IMR-90 (cell line): ENCODE results near the gene FNDC3A. TPM values are rescaled to one million over a fixed set of nuclear protein-coding genes. Genes with fewer than 3 reads are reported as not detected.

Experiments
- ATAC-seq: fragments of 200-7000 bp; cut with Tn5 transposase; 2 replicates; pipeline ENCODE4 v1.9.1; 2020; ENCODE audit warnings: low read depth, mild to moderate bottlenecking, moderate library complexity
- BruUV-seq: library from RNA; stranded (reverse); fragments of 400-500 nt; replicated peaks from 2 replicates; lab custom pipeline; 2021; lab: Mats Ljungman, UMichigan
- CTCF ChIA-PET: fragments of 300-600 bp; formaldehyde crosslinking; extraction: SDS; loops from one replicate; lab custom pipeline; 2021; ENCODE audit warnings: antibody characterized with exemption; lab: Yijun Ruan, JAX
- POLR2A ChIA-PET: fragments of 300-600 bp; sonication (Branson Sonifier 250); formaldehyde crosslinking; loops from one replicate; lab custom pipeline; 2022; ENCODE audit warnings: antibody characterized with exemption; ENCODE audit not compliant: unreplicated experiment; lab: Charles Lee
- DNase-seq: peaks from one replicate; pipeline ENCODE4 v3.0.0; 2013
- H2AFZ ChIP-seq: replicated peaks from 2 replicates; pipeline ENCODE3; 2013; ENCODE audit warnings: low read length, mild to moderate bottlenecking; ENCODE audit not compliant: poor library complexity
- H2AK5ac ChIP-seq: 2 replicates; pipeline ENCODE4 v1.6.1; 2013; ENCODE audit warnings: low read depth, low read length, inconsistent platforms
- H2AK9ac ChIP-seq: replicated peaks from 2 replicates; pipeline ENCODE3; 2013; ENCODE audit warnings: mild to moderate bottlenecking, low read depth, low read length, moderate library complexity; ENCODE audit not compliant: poor library complexity
- H2BK120ac ChIP-seq: 2 replicates; pipeline ENCODE4 v1.6.1; 2013; ENCODE audit warnings: low read depth, low read length, inconsistent platforms
- H2BK15ac ChIP-seq: 3 replicates; pipeline ENCODE4 v1.6.1; 2013; ENCODE audit warnings: low read depth, low read length, inconsistent platforms
- H2BK20ac ChIP-seq: 2 replicates; pipeline ENCODE4 v1.6.1; 2013; ENCODE audit warnings: low read depth, mild to moderate bottlenecking, inconsistent platforms, low read length, moderate library complexity
- H2BK5ac ChIP-seq: 2 replicates; pipeline ENCODE4 v1.6.1; 2013; ENCODE audit warnings: mild to moderate bottlenecking, low read depth, low read length, inconsistent platforms; ENCODE audit not compliant: poor library complexity, severe bottlenecking
- H3K14ac ChIP-seq: replicated peaks from 2 replicates; pipeline ENCODE4 v1.6.1; 2013; ENCODE audit warnings: low read depth, low read length, inconsistent platforms
- H3K18ac ChIP-seq: 2 replicates; pipeline ENCODE4 v1.6.1; 2013; ENCODE audit warnings: low read depth, low read length, control low read depth
- H3K23ac ChIP-seq: 2 replicates; pipeline ENCODE4 v1.6.1; 2013; ENCODE audit warnings: low read depth, low read length, inconsistent platforms
- H3K27ac ChIP-seq: 2 replicates; pipeline ENCODE4 v1.5.1; 2013; ENCODE audit warnings: mild to moderate bottlenecking, control low read depth, low read length; ENCODE audit not compliant: insufficient read depth
- H3K27me3 ChIP-seq: 2 replicates; pipeline ENCODE4 v1.6.1; 2013; ENCODE audit warnings: low read length; ENCODE audit not compliant: control insufficient read depth, insufficient read depth
- H3K36me3 ChIP-seq: 2 replicates; pipeline ENCODE4 v1.6.1; 2013; ENCODE audit warnings: low read length, mixed read lengths; ENCODE audit not compliant: control insufficient read depth, insufficient read depth
- H3K4ac ChIP-seq: 2 replicates; pipeline ENCODE4 v1.6.1; 2013; ENCODE audit warnings: low read depth, low read length, inconsistent platforms
- H3K4me1 ChIP-seq: 2 replicates; pipeline ENCODE4 v1.6.1; 2013; ENCODE audit warnings: low read length, mixed read lengths; ENCODE audit not compliant: control insufficient read depth, insufficient read depth
- H3K4me2 ChIP-seq: 2 replicates; pipeline ENCODE4 v1.6.1; 2013; ENCODE audit warnings: low read depth, mild to moderate bottlenecking, control low read depth, low read length, moderate library complexity
- H3K4me3 ChIP-seq: 2 replicates; pipeline ENCODE4 v1.5.1; 2013; ENCODE audit warnings: low read depth, mild to moderate bottlenecking, control low read depth, low read length, moderate library complexity; ENCODE audit not compliant: insufficient read depth
- H3K56ac ChIP-seq: 2 replicates; pipeline ENCODE4 v1.6.1; 2013; ENCODE audit warnings: low read length, inconsistent platforms; ENCODE audit not compliant: insufficient read depth; ENCODE audit errors: extremely low read depth
- H3K79me1 ChIP-seq, 2 experiments: 2 replicates each; pipeline ENCODE4 v1.6.1; 2013; ENCODE audit warnings: low read length in 2 of 2, inconsistent platforms in 1 of 2, low read depth in 1 of 2
- H3K9ac ChIP-seq: 2 replicates; pipeline ENCODE4 v1.6.1; 2013; ENCODE audit warnings: low read depth, low read length, control low read depth
- H3K9me1 ChIP-seq: 2 replicates; pipeline ENCODE4 v1.6.1; 2013; ENCODE audit warnings: low read length, inconsistent platforms; ENCODE audit not compliant: insufficient read depth
- H3K9me3 ChIP-seq: 2 replicates; pipeline ENCODE4 v1.6.1; 2013; ENCODE audit warnings: low read length; ENCODE audit not compliant: control insufficient read depth, insufficient read depth
- H4K20me1 ChIP-seq: 2 replicates; pipeline ENCODE4 v1.6.1; 2013; ENCODE audit warnings: low read length, inconsistent platforms; ENCODE audit not compliant: insufficient read depth
- H4K5ac ChIP-seq: 2 replicates; pipeline ENCODE4 v1.6.1; 2013; ENCODE audit warnings: mild to moderate bottlenecking, low read depth, low read length, control low read depth
- H4K8ac ChIP-seq, 2 experiments: 2 replicates each; pipeline ENCODE4 v1.6.1; 2013; ENCODE audit warnings: low read depth in 2 of 2, low read length in 2 of 2, control low read depth in 1 of 2, inconsistent platforms in 1 of 2
- H4K91ac ChIP-seq: 2 replicates; pipeline ENCODE4 v1.6.1; 2013; ENCODE audit warnings: low read depth, low read length, inconsistent platforms; ENCODE audit not compliant: insufficient read depth
- MXI1 ChIP-seq: IDR thresholded peaks from 2 replicates; pipeline ENCODE4 v1.6.1; 2012; ENCODE audit warnings: low read depth, mild to moderate bottlenecking, low read length, moderate library complexity, borderline replicate concordance
- POLR2A ChIP-seq: IDR thresholded peaks from 2 replicates; pipeline ENCODE4 v1.6.1; 2012; ENCODE audit warnings: mild to moderate bottlenecking, low read depth, low read length
- WGBS, 2 experiments: methylation state at CpG; one replicate each; pipeline versions ENCODE4 v1.1.5 to v1.1.7; 2013; ENCODE audit warnings: missing lambda C conversion rate in 2 of 2; ENCODE audit not compliant: insufficient read length in 1 of 2; ENCODE audit errors: extremely low coverage in 2 of 2; 5-methylcytosine and 5-hydroxymethylcytosine counted together
- dilution Hi-C: fragments of 300-500 bp; cut with HindIII; formaldehyde crosslinking; loops from one replicate; pipeline ENCODE4 v1.14.3; 2018; ENCODE audit warnings: low sequenced_read_pairs; ENCODE audit not compliant: unreplicated experiment
- in situ Hi-C: fragments of 300-500 bp; cut with MboI; formaldehyde crosslinking; loops from 3 replicates; pipeline ENCODE4 v1.14.3; 2019; ENCODE audit warnings: low sequenced_read_pairs, inconsistent platforms, mixed read lengths
- intact Hi-C: fragments of 100-400 bp; cut with micrococcal nuclease; formaldehyde crosslinking; loops from 2 replicates; pipeline ENCODE4 v1.10.0; 2022
- polyA plus RNA-seq, 3 experiments: library from polyadenylated mRNA; depleted of rRNA; stranded (reverse); fragments of >200 nt; gene quantifications; 2 replicates each; pipeline ENCODE4 v1.2.3, GENCODE V29; 2012; ENCODE audit warnings: low replicate concordance in 1 of 3
- total RNA-seq: library from RNA; depleted of rRNA; stranded (reverse); fragments of >200 nt; gene quantifications from 2 replicates; pipeline ENCODE4 v1.2.3, GENCODE V29; 2012
- TF ChIP-seq, protein P1 (sequence below): fragments of 150-350 bp; IDR thresholded peaks from 2 replicates; pipeline ENCODE4 v1.6.1; 2016; ENCODE audit warnings: low read depth, mild to moderate bottlenecking, low read length, moderate library complexity, borderline replicate concordance

FNDC3A gene
- total and polyA plus RNA-seq, 2 of the 4 experiments (the other 2 are of a cell fraction): 29.2 to 60.4 TPM

- no peak overlapping the region; a peak in 1 of 4 replicates for H4K8ac ChIP-seq
- no CpG with 5 or more reads among the region's 3 CpGs for WGBS, 2 experiments
- in situ Hi-C loops (no loop called here), dilution Hi-C loops (no loop called here), intact Hi-C loops (no loop called here)
- H4K91ac ChIP-seq: no peak overlapping the region
- H4K20me1 ChIP-seq: no peaks in the 10 kb centered on the region
- BruUV-seq: no TSS peak
- peak overlapping the region; percentile 46 for H2BK5ac ChIP-seq
- no peak overlapping the region for H2AFZ ChIP-seq
- peaks cover 1% of the 10 kb centered on the region; the same call in 1 of the 2 replicates for H3K36me3 ChIP-seq
- ATAC-seq: 0 out of 2 replicates have a peak, but pooled peaks have one; percentile 26
- no peak overlapping the region for H3K27ac ChIP-seq
- H4K5ac ChIP-seq: no peak overlapping the region; the same call in 1 of the 2 replicates
- H3K4me3 ChIP-seq: no peak overlapping the region
- H2BK15ac ChIP-seq: no peak overlapping the region
- H3K9ac ChIP-seq: no peak overlapping the region
- H3K79me1 ChIP-seq: peaks cover 22 to 41% of the 10 kb centered on the region in 2 experiments
- TF ChIP-seq, protein P1, sequence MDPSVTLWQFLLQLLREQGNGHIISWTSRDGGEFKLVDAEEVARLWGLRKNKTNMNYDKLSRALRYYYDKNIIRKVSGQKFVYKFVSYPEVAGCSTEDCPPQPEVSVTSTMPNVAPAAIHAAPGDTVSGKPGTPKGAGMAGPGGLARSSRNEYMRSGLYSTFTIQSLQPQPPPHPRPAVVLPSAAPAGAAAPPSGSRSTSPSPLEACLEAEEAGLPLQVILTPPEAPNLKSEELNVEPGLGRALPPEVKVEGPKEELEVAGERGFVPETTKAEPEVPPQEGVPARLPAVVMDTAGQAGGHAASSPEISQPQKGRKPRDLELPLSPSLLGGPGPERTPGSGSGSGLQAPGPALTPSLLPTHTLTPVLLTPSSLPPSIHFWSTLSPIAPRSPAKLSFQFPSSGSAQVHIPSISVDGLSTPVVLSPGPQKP: no peak
- TF ChIP-seq MXI1: no peak
- TF ChIP-seq POLR2A: no peak
- peak overlapping the region; percentile 27; the same call in 1 of the 2 replicates for H3K4ac ChIP-seq
- no peak overlapping the region; the same call in 1 of the 2 replicates for H3K18ac ChIP-seq
- no peak overlapping the region for H2BK120ac ChIP-seq
- no peaks in the 10 kb centered on the region for H3K27me3 ChIP-seq
- H2BK20ac ChIP-seq: no peak overlapping the region
- no peak overlapping the region for H2AK5ac ChIP-seq
- no peak overlapping the region for H3K23ac ChIP-seq
- no peak overlapping the region for H3K56ac ChIP-seq
- peaks cover 3% of the 10 kb centered on the region; the same call in 1 of the 2 replicates for H3K4me1 ChIP-seq
- no peak overlapping the region for H2AK9ac ChIP-seq
- CTCF ChIA-PET: no interaction called here
- no peaks in the 10 kb centered on the region for H3K9me1 ChIP-seq
- peak; percentile 15 for DNase-seq
- no peak overlapping the region for H3K14ac ChIP-seq
- POLR2A ChIA-PET: no interaction called here
- H3K4me2 ChIP-seq: peak overlapping the region; percentile 73; the same call in 1 of the 2 replicates
- H3K9me3 ChIP-seq: no peaks in the 10 kb centered on the region
Measured at GRCh38 chr13:49062297-49062896, 86.7 kb downstream of the FNDC3A start.
